Ecto neural progenitor cell (in vitro differentiated cells): ENCODE measurements around the gene DNAH14.
A peak's percentile ranks its signal among the peaks of the same experiment; 100 is the strongest.
"Not testable (repeated sequence)": the region's sequence is repeated elsewhere in the genome, so short reads cannot be mapped to it uniquely, and the experiment has no call there.

Source experiments
- DNase-seq: peaks from one replicate; pipeline ENCODE4 v3.0.0-alpha.2; 2018; ENCODE audit warnings: low spot score

Gene DNAH14

GRCh38 chr1:224929335-224930237, at the start of gene DNAH14:
TSS of gene DNAH14 (plus strand) at chr1:224929675. CDS start at chr1:224952703, 23,028 bp downstream.
- DNase-seq, result peak; percentile 85

GRCh38 chr1:224880593-224881307, 48.7 kb upstream of the DNAH14 start:
- DNase-seq, result peak; percentile 69

GRCh38 chr1:224881308-224881692, 48.2 kb upstream of the DNAH14 start:
- not testable (repeated sequence) for DNase-seq

- no peak for DNase-seq
These were observed 47.7 kb upstream of the DNAH14 start for GRCh38 chr1:224881762-224882211.

GRCh38 chr1:224882264-224882663, 47.2 kb upstream of the DNAH14 start:
- DNase-seq, result no peak

- DNase-seq, result no peak
These were observed 46.4 kb upstream of the DNAH14 start for GRCh38 chr1:224883091-224883490.

GRCh38 chr1:224884361-224884801, 45.1 kb upstream of the DNAH14 start:
- DNase-seq, result no peak

GRCh38 chr1:224885376-224885775, 44.1 kb upstream of the DNAH14 start:
- not testable (repeated sequence) for DNase-seq

GRCh38 chr1:224894915-224895314, 34.6 kb upstream of the DNAH14 start:
- no peak for DNase-seq

- DNase-seq, result no peak
These were observed 33.2 kb upstream of the DNAH14 start for GRCh38 chr1:224896130-224896781.

- no peak for DNase-seq
These were observed 31.7 kb upstream of the DNAH14 start for GRCh38 chr1:224897529-224898327.

GRCh38 chr1:224898937-224899336, 30.5 kb upstream of the DNAH14 start:
- no peak for DNase-seq

GRCh38 chr1:224900062-224900630, 29.3 kb upstream of the DNAH14 start:
- no peak for DNase-seq

- DNase-seq, result no peak
These were observed 28.2 kb upstream of the DNAH14 start for GRCh38 chr1:224901087-224901810.

GRCh38 chr1:224903955-224904354, 25.5 kb upstream of the DNAH14 start:
- DNase-seq, result no peak

- no peak for DNase-seq
These were observed 23.1 kb upstream of the DNAH14 start for GRCh38 chr1:224906340-224906739.

- no peak for DNase-seq
These were observed 18.3 kb upstream of the DNAH14 start for GRCh38 chr1:224911217-224911616.

GRCh38 chr1:224914292-224914900, 15.1 kb upstream of the DNAH14 start:
- no peak for DNase-seq

- no peak for DNase-seq
These were observed 10.0 kb upstream of the DNAH14 start for GRCh38 chr1:224919508-224919907.

- no peak for DNase-seq
These were observed 8.5 kb upstream of the DNAH14 start for GRCh38 chr1:224920930-224921329.
